Astrocyte (in vitro differentiated cells and primary cell): ENCODE data around the gene METTL1. TPM values are rescaled to one million over a fixed set of nuclear protein-coding genes. Genes with fewer than 3 reads are reported as not detected.

Experiments
- DNase-seq: peaks from one replicate; pipeline ENCODE4 v3.0.0-alpha.2; 2010; ENCODE audit warnings: low read depth
- FAIRE-seq: peaks from 2 replicates; lab custom pipeline; 2011; peaks lifted over from hg19 to GRCh38; lab: Jason Lieb, UNC
- H2AFZ ChIP-seq: 2 replicates; pipeline ENCODE4 v1.6.0; 2012; ENCODE audit warnings: low read depth, low read length, inconsistent platforms
- H3K27ac ChIP-seq: 2 replicates; pipeline ENCODE4 v1.5.1; 2011; ENCODE audit warnings: low read depth, low read length, inconsistent platforms
- H3K27me3 ChIP-seq: 2 replicates; pipeline ENCODE4 v1.6.0; 2011; ENCODE audit warnings: low read length, inconsistent platforms; ENCODE audit not compliant: insufficient read depth
- H3K36me3 ChIP-seq: 2 replicates; pipeline ENCODE4 v1.5.1; 2011; ENCODE audit warnings: low read length, inconsistent platforms; ENCODE audit not compliant: insufficient read depth
- H3K4me1 ChIP-seq: 2 replicates; pipeline ENCODE4 v1.5.1; 2011; ENCODE audit warnings: low read length, inconsistent platforms; ENCODE audit not compliant: insufficient read depth
- H3K4me2 ChIP-seq: 2 replicates; pipeline ENCODE4 v1.6.0; 2012; ENCODE audit warnings: low read length, inconsistent platforms
- H3K4me3 ChIP-seq: 2 replicates; pipeline ENCODE4 v1.5.1; 2011; ENCODE audit warnings: low read depth, mild to moderate bottlenecking, low read length, inconsistent platforms; ENCODE audit not compliant: insufficient read depth
- H3K79me2 ChIP-seq: 2 replicates; pipeline ENCODE4 v1.6.0; 2012; ENCODE audit warnings: mild to moderate bottlenecking, low read length, inconsistent platforms; ENCODE audit not compliant: insufficient read depth
- H3K9ac ChIP-seq: 2 replicates; pipeline ENCODE4 v1.6.0; 2012; ENCODE audit warnings: mild to moderate bottlenecking, low read length, inconsistent platforms
- H3K9me3 ChIP-seq: 2 replicates; pipeline ENCODE4 v1.5.1; 2012; ENCODE audit warnings: low read depth, mild to moderate bottlenecking, low read length, inconsistent platforms; ENCODE audit not compliant: insufficient read depth
- H4K20me1 ChIP-seq: 2 replicates; pipeline ENCODE4 v1.6.0; 2012; ENCODE audit warnings: low read length, inconsistent platforms; ENCODE audit not compliant: insufficient read depth
- H3K27ac Mint-ChIP-seq: one replicate; pipeline ENCODE4 v1.8.0; 2021; ENCODE audit warnings: mild to moderate bottlenecking, mixed read lengths; ENCODE audit not compliant: unreplicated experiment
- H3K27me3 Mint-ChIP-seq: one replicate; pipeline ENCODE4 v1.8.0; 2021; ENCODE audit warnings: low read depth, mixed read lengths; ENCODE audit not compliant: unreplicated experiment
- H3K36me3 Mint-ChIP-seq: one replicate; pipeline ENCODE4 v1.8.0; 2021; ENCODE audit warnings: low read depth, mixed read lengths; ENCODE audit not compliant: unreplicated experiment
- H3K4me1 Mint-ChIP-seq: one replicate; pipeline ENCODE4 v1.8.0; 2021; ENCODE audit warnings: low read depth, mixed read lengths; ENCODE audit not compliant: unreplicated experiment
- H3K4me3 Mint-ChIP-seq: one replicate; pipeline ENCODE4 v1.8.0; 2021; ENCODE audit warnings: mild to moderate bottlenecking, moderate library complexity, mixed read lengths; ENCODE audit not compliant: unreplicated experiment
- H3K9me3 Mint-ChIP-seq: one replicate; pipeline ENCODE4 v1.8.0; 2021; ENCODE audit warnings: mild to moderate bottlenecking, mixed read lengths; ENCODE audit not compliant: unreplicated experiment
- CTCF ChIP-seq: IDR thresholded peaks from 2 replicates; pipeline ENCODE4 v1.5.1; 2011; ENCODE audit warnings: low read depth, mild to moderate bottlenecking, inconsistent platforms, low read length, moderate library complexity; ENCODE audit not compliant: insufficient read depth
- EZH2 ChIP-seq: IDR thresholded peaks from 2 replicates; pipeline ENCODE4 v1.6.1; 2012; ENCODE audit warnings: mild to moderate bottlenecking, low read length, inconsistent platforms; ENCODE audit not compliant: insufficient read depth
- total RNA-seq: library from RNA; stranded (reverse); gene quantifications from 2 replicates; pipeline ENCODE4 v1.2.1, GENCODE V29; 2021

Gene METTL1
- total RNA-seq, 1 donor from 2014 or later, result 21.1 TPM

- TF ChIP-seq CTCF (no peak), EZH2 (peak; percentile 92)
- Histone ChIP-seq H4K20me1 (peaks cover 21% of the 10 kb centered on the region), H2AFZ (no peak overlapping the region)
Observed at GRCh38 chr12:57755454-57756372, 16.2 kb downstream of the METTL1 start.

GRCh38 chr12:57755194-57755453 lies 16.8 kb downstream of the METTL1 start:
- peaks cover 27% of the 10 kb centered on the region for H3K4me1 Mint-ChIP-seq
- peaks cover 20% of the 10 kb centered on the region for H3K36me3 Mint-ChIP-seq
- H3K4me3 Mint-ChIP-seq, result no peak overlapping the region
- TF ChIP-seq EZH2 (no peak), CTCF (no peak)
- Histone ChIP-seq H3K79me2 (peaks cover 21% of the 10 kb centered on the region), H3K36me3 (peaks cover 8% of the 10 kb centered on the region), H3K9me3 (no peaks in the 10 kb centered on the region), H3K4me3 (peak overlapping the region; percentile 31), H3K27ac (no peak overlapping the region), H2AFZ (no peak overlapping the region), H3K9ac (no peak overlapping the region), H3K4me1 (peaks cover 21% of the 10 kb centered on the region), H4K20me1 (peaks cover 21% of the 10 kb centered on the region), H3K4me2 (peak overlapping the region; percentile 82), H3K27me3 (peaks cover 11% of the 10 kb centered on the region)
- no peak overlapping the region for H3K27ac Mint-ChIP-seq
- no peak for FAIRE-seq
- no peak for DNase-seq
- peaks cover 4% of the 10 kb centered on the region for H3K27me3 Mint-ChIP-seq
- no peaks in the 10 kb centered on the region for H3K9me3 Mint-ChIP-seq

More at GRCh38 chr12:57755454-57756372, 16.2 kb downstream of the METTL1 start:
- Mint-ChIP-seq H3K27me3 (peaks cover 4% of the 10 kb centered on the region), H3K4me1 (peaks cover 23% of the 10 kb centered on the region), H3K9me3 (no peaks in the 10 kb centered on the region), H3K36me3 (peaks cover 17% of the 10 kb centered on the region), H3K4me3 (peak overlapping the region; percentile 76), H3K27ac (peak overlapping the region; percentile 20)
- Histone ChIP-seq H3K4me3 (peak overlapping the region; percentile 45), H3K9ac (peak overlapping the region; percentile 41), H3K4me2 (peak overlapping the region; percentile 82), H3K27me3 (peaks cover 11% of the 10 kb centered on the region), H3K79me2 (peaks cover 15% of the 10 kb centered on the region), H3K36me3 (peaks cover 3% of the 10 kb centered on the region), H3K27ac (no peak overlapping the region), H3K9me3 (no peaks in the 10 kb centered on the region), H3K4me1 (peaks cover 18% of the 10 kb centered on the region)
- DNase-seq (no peak), FAIRE-seq (no peak)
